DMS153 (cell line): ENCODE data around the gene SMYD3.

Experiments used
- DNase-seq: peaks from one replicate; lab custom pipeline; 2025; lab: John Stamatoyannopoulos, UW

The SMYD3 gene

DNA sequence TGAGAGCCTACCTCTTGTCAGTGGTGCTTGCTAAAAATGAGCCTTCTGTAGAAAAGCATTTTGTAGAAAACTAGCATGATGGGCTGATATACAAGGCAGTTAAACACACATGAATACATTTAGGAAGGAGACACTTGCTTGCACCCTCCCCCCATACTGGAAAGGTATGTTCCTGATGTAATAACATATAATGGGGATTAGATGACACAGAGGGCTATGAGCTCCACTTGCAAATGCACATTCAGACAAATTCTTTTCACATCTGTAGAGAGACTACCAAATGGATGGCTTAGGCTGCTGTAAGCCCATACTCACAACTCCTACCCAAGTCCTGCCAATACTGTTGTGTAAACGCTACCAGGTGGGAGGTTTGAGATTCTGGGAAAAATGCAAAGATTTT is 634.0 kb downstream of the SMYD3 start:
- DNase-seq = no peak

DNA sequence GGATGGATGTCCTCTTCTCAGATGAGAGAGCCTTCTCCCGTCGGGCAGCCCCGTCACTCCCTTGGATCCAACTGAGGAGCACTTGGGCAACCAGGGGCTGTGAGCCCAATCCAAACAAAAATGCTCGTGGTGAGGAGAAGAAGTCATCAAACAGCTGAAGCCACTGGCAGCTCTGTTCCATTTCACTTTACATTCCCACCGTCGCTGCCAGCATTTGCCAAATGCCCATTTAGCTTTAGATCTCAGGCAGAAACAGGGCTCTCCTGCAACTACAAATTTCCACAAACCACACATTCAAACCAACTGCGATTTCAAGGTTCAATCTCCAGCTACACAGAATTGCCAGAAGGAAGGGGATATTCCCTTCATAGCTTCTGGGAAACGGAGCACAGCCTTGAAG is 634.6 kb downstream of the SMYD3 start:
- DNase-seq = no peak

DNA sequence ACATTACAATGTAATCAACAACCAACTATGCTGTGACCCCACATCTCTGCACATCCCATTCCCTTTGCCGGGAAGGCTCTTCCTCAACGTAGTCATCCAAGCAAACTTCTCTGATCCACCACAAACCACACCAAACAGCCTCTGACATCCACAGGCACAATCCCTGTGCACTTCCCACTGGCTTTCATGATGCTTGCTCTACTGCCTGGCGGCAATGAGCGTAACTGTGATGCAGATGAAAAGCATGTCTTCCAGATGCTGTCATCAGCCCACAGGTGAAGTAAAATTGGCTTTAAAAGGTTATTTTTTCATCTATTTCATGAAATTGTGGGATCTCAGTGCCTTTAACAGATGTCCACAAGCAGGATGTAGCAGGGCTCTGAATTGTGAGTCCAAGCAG is 635.2 kb downstream of the SMYD3 start:
- DNase-seq = no peak

DNA sequence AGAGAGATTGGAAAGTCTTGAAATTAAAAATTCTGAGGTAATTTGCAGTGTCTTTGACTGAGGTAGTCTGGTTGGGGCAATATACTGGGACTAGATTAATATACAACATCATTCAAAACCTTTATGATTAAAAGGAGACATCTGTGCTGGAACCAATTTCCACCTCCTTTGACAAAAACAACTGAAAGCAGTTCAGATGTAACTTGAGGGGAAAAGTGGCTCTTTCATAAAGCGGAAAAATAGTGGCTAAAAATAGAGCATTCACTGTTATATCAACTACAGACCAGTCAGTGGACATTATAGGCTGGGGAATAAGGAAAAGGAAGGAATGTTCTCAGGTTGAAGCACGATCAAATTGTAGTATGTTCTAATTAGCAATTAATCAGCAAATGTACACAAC is 635.9 kb downstream of the SMYD3 start:
- DNase-seq = no peak

DNA sequence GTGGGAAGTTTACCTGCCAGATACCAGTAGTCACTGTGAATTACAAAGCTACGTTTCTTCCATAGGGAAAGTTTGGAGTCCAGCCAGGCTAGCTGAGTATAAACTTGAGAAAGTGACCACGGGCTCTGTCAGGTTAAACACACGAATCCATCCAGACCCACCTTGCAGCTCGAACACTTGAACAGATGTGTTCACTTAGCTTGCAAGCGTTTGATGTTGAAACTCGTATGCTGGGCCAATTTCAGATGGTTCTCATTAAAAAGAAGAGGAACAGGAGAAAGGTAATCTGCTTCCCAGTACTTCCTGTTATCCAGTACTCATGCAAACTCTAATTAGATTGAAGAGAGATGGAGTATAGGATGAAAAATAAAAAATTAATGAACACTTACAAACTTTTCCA is 636.4 kb downstream of the SMYD3 start:
- DNase-seq = no peak

DNA sequence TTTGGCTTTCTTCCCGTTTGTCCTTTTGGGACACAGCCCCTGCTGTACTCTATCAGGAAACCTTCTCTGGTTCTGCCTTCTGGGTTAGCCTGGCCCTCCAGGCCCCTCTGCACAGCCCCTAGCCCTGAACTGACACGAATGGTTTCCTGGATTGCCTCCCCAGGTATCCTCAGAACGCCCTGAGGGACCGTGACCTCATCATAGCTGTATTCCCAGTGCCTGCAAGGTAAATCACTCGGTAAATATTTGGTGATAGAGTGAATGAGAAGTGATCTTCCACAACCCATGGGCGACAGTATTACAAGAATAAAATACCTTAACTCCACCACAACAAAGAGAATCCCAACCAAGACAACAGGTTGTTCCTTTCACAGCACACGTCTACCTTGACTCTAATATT is 637.2 kb downstream of the SMYD3 start:
- no peak for DNase-seq

DNA sequence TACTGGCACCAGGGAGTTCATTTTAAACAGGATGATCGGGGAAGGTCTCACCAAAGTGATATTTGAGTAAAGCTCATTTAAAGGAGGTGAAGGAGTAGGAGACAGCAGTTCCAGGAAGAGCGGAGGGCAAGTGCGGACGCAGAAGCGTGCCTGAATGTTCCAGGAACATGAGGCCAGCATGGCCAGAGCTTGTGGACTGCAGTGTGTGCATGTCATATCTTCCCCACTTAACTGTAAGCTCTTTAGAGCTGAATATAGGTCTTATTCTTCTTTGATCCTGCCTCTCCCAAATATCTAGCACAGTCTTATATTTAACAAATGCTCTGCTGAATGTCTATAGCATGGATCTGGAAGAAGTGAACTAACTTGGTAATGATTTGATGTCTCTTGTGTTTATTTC is 639.3 kb downstream of the SMYD3 start:
- no peak for DNase-seq

DNA sequence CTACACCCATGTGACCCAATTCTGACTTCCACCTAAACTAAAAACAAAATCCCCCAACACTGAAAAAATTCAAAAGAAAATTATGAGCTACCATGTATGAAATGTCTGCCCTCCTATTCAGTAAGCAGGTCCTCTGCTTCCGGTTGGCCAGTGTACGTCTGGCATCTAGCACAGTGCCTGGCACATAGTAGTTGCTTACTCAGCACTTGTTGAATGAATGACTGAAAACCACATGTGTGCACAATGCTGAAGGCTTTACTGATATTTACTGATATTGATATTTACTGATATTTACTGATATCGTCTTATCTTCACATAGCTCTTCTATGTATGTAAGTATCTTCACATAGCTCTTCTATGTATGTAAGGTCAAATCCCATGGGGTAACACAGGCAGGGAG is 642.2 kb downstream of the SMYD3 start:
- no peak for DNase-seq

DNA sequence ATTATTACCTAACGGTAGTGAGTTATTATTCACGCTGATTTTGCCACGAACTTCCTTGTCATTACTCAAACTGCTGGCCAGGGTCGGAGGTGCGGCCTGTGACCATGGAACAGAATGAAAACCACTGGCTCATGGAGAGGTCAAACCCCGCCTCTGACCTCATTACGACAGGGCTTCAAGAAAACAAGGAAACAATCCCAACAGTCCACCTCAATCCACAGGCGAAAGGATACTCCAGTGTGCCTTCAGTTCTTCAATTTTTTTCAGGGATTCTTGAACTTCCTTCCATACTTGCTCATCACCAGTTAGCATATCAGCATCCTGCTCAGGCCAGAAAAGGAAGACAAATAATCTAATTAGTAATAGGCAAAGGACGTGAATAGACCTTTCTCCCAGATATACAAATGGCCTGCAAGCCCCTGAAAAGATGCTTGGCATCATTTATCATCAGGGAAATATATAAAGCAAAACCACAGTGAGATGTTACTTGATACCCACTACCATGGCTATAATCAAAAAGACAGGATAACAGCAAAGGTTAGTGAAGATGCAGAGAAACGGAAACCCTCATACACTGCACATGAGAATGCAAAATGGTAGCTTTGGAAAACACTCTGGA is 643.4 kb downstream of the SMYD3 start:
- DNase-seq = no peak

DNA sequence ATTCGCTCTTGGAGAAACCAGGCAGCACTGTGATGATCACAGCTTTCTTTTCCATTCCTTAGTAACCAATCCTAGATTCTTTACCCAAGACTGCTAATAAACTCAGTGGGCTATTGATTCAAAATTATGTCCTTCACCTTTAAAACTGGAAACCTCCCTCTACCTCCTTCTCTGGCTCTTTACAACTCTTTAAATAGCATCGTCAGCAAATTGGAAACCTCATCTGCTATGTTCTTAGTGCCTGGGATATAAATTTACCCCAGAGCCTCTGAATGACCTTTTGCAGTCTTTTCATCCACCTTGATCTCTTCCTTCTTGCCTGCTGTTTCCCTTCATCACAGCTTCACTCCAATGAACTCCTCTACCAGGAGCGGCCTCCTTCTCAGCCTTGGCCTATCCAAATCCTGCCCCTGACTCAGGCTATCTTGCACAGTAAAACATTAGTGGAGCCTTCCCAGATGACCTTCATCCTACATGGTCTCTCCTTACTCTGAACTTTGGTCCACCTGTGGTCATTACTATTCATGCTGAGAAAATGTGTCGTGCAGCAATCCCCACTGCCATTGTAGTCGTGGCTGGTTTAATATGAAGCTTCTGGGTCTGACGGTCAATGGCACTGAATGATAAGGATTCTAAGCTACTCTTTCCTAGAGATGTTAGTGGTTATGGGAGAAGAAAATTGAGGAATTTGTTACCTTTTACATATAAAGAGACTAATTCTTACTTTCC is 644.1 kb downstream of the SMYD3 start:
- DNase-seq = no peak

DNA sequence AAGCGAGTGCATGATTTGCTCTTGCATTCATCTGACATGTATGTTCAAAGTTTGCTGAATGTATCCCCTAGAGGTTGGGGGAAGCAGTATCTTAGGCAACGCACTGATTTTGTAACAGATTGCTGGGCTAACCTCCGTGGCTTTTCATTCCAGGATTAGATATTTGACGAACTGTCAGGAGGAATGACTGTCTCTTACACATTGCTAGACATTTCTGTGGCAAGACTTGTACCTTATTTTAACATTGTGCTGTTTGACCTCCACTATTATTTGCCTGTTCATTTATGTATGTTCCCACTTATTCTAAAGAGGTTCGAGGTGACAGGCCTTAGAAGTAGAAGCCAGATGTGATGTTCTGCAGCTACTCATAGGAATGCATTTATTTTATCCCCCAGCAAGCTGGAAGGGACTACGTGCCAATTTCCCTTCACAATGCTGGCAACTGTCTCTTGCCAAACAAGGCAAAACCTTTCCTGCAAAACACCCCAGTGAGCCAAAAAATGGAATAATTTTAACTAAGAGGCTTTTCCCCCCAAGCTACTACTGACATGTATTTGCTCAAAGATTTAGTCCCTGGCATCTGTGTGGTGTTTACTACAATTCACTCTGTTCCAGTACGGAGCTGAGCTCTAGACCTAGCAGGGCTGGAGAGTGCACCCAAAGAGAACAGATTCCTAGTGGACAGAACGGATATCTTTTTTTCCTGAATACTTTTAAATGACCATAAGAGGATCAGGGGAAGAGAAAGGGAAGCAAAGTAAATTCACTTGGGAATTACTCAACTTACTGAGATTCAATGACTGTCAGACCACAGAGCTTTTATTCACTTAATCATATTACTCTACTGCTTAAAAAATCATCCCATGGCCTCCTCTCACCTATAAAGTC is 646.2 kb downstream of the SMYD3 start:
- DNase-seq = no peak

DNA sequence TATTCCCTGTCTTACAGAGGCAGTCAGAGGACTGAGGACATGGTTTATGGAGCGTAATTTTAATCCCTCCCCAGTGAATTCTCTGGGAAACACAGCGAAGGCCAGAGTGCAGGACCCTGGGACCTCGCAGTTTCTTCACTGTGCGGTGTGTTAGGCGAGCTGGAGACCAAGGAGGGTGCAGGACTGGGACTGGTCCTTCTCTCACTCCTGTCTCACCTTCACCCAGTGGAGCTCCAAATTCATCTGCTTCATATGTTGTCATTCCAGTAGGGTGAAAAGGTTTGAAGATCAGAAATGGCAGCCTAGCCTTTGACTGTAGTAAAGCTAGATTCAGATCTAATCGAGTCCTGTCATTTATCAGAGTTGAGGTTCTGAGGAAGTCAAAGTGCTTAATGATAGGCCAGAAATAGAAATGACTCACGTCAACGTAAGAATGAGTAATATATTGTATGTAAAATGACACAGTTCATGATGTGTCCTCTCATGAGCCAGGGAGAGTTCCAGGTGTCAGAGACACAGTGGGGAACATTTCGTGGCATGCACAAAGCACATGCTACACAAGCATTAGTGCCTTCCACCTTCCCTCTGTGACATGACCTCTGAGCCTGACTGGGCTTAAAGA is 647.5 kb downstream of the SMYD3 start:
- no peak for DNase-seq

DNA sequence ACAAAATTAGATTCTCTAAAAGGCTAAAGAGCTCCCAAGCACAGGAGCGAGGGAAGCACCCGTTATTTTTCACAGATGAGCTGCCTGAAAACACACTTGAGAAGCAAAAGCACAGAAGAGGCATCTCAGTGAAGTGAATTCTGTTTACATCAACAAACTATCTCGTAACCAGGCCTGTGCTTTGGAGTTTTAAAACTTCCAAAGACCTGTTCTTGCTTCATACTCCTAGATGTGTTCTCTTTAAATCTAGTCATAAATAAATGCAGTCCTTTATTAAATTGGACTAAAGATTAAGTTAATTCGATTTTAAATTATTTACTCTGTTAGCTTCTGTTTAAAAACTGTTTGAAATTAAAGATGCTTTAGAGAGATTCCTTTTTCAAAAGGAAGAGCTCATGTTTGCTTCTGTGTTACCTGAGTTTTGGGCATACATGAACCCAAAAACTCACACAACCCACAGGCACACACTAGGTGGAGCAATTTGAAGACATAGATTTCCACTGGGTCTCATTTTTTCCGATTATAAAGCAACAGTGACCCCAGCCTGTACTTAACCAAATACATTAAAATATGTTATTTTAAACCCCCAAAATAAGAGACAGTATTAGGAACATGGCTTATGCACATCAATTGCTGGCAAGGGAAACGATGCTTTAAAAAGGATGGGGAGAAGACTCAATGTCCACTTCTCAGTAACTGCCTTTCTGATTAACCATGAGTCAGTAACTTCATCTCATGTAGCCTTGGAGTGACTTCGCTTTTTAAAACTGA is 648.2 kb downstream of the SMYD3 start:
- DNase-seq = no peak

DNA sequence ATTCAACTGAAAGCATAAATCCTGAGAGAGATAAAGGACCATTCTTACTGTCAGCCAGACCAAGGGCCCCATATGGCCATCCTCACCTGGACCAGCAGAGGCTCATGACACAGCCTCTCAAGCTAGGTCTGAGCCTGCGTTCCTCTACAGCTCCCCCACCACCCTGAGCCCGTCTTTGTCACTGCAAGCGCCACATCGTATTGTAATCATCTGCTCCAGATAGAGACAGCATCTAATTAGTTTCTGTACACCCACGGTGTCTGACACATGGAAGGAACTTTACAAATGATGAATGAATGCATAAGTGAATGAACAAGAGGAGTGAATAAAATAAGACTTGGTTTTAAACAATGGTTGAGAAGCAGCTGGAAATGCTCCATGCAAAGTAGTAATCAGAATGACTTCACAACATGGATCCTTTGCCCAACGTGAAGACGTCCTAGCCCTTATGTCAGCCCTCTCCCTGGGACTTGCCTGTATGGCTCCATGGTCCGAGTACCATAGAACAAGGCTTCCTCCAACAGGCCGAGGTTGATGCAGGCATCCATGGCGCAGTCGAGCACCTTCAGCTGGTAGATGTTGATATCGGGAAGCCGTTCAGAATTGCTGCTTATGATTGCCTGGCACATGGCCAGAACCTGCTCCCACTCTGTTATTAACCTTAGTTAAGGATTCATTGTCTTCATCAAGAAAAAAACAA is 648.9 kb downstream of the SMYD3 start:
- no peak for DNase-seq

DNA sequence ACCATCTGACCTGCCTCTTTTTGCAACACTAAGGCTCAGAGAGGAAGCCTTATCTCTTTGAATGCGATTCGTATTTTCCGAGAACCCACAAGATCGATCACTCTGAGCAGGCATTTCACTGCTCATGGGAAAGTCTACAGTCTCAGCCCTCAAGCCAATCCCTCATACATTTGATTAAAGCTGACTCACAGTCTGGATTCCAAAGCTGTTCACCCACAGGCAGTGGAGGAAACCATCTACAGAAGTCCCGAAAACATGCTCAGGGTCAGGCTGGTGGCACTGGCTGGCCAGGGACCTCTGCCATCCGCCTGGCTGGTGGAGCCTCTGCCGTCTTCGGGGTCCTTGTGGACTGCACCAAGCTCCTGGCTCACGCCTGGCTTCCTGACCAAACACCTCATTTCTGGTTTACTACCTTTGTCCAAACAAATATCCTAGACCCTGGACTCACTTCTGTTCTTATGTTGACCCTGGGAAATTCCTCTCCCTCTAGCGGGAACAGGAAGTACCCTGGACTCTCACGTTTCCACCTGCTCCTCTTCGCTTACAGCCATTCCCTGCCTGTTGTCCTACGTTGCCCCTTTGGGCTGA is 650.0 kb downstream of the SMYD3 start:
- DNase-seq = no peak

DNA sequence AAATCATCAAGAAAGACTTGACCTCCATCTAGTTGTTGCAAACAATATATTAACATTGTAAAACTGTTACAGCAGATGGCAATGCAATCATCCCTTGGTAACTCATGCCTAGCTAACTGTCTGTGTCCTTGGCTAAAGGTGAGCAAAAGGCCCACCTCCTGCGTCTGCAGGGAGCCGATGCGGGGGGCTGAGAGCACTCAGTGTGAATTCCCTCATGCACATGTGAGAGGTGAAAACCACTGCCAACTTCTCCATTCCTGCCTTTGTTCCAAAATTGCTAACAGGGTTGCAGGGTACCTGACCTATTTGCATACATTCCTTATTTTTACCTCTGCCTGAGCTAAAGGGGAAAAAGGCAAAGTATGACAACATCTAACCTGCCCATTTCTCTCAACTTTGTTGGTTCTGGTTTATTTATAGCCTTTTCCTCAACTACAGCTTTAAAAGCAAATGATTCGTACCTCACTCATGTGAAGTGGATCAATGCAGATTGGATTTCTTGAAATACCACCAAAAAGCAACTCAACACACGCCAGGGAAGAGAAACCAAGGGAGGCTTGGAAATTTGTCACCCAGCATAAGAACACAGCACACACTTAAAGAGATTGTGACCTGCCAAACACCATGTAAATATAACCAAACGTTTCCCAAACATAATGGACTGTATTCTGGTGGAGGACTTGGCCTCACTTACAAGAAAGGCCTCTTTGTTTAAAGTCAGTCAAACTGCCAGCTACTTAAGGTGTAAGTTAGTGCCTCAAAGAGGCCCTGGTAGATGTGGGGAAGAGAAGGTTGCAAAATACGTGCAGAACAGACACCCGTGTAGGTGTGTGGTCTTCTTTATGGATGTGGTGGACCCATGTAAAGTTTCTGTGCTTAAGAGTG is 651.0 kb downstream of the SMYD3 start:
- no peak for DNase-seq

DNA sequence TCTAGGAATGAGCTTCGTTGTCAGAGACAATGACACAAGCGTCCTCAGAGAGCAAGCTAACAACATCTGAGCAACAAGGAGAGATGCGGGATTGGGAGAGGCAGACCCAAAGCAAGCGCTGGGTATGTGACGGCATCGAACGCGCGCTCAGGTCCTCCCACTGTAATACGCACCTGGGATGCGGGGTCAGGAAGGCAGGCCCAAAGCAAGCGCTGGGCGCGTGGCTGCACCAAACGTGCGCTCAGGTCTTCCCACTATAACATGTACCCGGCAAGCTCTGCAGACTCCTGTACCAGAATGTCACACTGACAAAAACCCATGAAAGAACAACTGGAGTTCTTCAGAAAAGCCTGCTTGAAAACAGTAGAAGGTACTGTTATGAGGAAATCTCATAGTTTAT is 653.8 kb downstream of the SMYD3 start:
- DNase-seq = no peak

DNA sequence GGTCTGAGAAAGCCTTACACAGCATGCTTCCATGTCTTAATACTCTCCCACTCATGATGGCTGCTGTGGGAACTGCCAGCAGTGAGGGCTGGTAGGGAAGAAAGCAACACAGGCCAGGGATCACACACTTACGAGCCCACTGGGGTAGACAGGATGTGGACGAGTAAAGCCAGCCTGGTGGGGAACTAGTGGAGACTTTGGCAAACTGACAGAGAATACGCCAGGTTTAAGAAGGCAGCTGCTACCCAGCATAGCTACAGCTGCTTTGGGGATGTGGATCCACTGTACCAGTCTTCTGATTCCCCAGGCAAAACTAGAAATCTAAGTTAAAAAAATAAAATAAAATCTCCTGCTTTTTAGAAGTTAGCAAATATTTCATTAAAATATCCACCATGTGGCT is 664.0 kb downstream of the SMYD3 start:
- DNase-seq = no peak

DNA sequence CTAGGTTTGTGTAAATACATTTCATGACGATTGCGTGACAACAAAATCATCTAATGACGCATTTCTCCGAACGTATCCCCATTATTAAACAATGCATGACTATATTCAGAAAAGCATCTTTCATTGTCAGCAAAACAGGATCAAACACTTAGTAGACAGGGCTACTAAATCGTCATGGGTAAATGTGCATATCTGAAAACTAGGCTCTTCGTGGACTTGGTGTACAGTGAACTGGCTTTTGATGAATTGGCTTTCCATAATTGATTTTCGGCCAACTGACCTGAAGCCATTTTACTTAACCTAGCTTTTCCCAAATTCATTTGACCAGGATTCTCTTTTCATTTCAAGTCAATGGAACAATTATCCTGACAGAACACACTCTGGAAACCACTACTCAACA is 665.0 kb downstream of the SMYD3 start:
- DNase-seq = no peak

DNA sequence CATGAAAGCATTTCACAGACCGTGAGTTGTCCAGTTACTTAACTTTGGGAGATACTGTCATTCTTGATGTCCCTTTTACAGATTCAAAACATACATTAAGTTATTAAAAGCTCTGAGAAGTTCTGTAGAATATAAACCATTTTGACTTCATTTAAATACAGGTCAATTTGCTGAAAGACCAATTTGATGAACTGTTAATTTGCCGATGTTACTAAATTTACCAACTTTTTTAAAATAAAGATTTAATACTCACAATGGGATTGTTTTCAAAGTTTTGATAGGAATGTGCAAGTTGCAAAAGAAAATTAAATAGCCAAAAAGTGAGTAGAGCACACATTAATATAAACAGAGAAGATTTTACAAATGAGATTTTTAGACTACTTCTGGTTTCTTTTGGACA is 666.1 kb downstream of the SMYD3 start:
- no peak for DNase-seq
